ENCODE measurements around the gene VAC14. TPM values are rescaled to one million over a fixed set of nuclear protein-coding genes. Genes with fewer than 3 reads are reported as not detected.

The VAC14 gene
- polyA plus RNA-seq, 1 of the 3 experiments (the other 2 are of a cell fraction), result 33.2 TPM

DNA sequence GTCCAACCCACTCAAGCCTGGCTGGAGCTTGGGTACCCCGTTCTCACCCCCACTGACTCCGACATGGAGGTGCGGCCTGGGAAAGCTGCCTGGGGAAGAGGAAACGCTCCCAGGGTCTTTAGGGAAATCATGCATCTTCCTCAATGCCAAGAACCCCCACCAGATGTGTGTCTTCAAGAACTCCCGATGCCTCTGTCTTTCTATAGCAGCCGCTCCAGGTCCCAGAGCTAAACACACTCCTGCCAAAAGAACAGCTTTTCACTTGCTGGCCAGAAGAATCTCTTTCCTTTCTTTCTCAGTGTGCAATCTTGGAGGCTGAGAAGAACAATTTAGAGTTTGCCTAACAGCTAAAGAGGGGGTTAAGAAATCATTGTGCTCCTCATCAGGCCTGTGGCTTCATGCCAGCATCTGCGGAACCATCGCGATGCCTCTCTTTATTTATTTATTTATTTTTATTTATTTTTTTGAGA lies 74.0 kb downstream of the VAC14 start:
- Histone ChIP-seq H3K79me2 (ENCODE audit: insufficient read depth) (no peaks in the 10 kb centered on the region), H2AFZ (ENCODE audit: low read depth) (no peak overlapping the region), H3K4me2 (no peak overlapping the region), H3K4me1 (ENCODE audit: control insufficient read depth in 1 of 2, insufficient read depth in 2 of 2, low read depth in 1 of 2, low read length in 1 of 2) (peaks cover 0 to 34% of the 10 kb centered on the region in 2 experiments; a peak in 1 of 4 replicates), H3K9me2 (no peaks in the 10 kb centered on the region), H3K27ac (ENCODE audit: low read depth in 2 of 2, low read length in 1 of 2) (no peak overlapping the region; a peak in 1 of 4 replicates), H3K9me3 (no peaks in the 10 kb centered on the region), H3K9ac (no peak overlapping the region), H3K27me3 (ENCODE audit: insufficient read depth) (no peaks in the 10 kb centered on the region), H3F3A (replicated peaks; ENCODE audit: insufficient read depth) (no peaks in the 10 kb centered on the region), H4K20me1 (ENCODE audit: insufficient read depth) (no peaks in the 10 kb centered on the region), H3K36me3 (replicated peaks in 1 of 2; ENCODE audit: control insufficient read depth in 1 of 2, insufficient read depth in 2 of 2, low read length in 1 of 2) (peaks cover 0 to 12% of the 10 kb centered on the region in 2 experiments), H3K4me3 (ENCODE audit: low read depth in 2 of 2, low read length in 1 of 2) (no peak overlapping the region)
- WGBS (ENCODE audit: low lambda C conversion rate), result 97% methylated on average over 9 of the region's 9 CpGs
- TF ChIP-seq ELF1 (IDR thresholded peaks at IDR 0.05), result no peak
- DNase-seq, result no peak
- POLR2A ChIA-PET, result no interaction called here
- CTCF ChIA-PET, result interaction anchor here (1.3 to 2.4 kb wide), 3 partner anchors 8 to 12 kb away, joined by 4 to 8 read pairs (median 6); no protein-coding TSS in a partner anchor

DNA sequence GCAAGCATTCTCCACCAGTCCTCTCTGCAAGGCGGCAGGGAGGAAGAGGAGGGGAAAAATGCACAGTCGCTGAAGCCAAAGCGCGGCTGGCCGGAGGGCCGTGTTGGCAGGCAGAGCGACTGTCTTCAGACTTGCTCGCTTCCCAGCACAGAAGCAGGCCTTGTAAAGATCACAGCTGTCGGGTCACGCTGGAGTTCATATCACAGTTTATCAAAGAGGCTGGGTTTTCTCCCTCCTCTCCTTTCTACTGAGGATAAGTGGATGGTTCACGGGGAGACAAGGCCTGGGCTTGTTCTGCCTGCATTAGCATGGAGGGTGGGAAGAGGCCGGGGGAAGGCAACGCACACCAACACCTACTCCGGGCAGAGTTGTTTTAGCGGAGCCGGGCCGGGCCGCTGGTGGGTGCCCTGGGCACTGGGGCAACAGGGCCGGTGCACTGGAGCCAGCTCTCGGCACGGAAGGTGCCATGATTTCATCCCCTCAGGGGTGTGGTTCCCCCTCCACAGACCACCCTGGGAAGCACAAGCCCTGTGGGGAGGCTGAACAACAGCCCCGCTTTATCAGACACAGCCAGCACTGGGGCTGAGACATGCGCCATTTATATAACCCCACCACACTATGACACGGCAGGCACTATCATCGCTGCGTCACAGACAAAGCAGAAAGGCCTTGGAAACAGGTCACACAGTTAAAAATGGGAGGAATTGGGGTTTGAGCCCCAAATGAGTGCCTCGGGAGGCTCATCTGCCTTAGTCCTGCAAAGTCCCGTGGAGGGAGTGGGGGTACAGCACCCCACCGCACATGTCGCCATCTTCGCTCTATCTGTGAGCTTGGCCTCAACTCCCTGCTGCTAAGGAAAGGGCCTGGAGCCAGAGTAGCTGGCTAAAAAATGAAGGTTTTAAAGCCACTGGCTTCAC lies 74.8 kb downstream of the VAC14 start:
- POLR2A ChIA-PET, result no interaction called here
- WGBS (ENCODE audit: low lambda C conversion rate), result 91% methylated on average over 15 of the region's 31 CpGs

DNA sequence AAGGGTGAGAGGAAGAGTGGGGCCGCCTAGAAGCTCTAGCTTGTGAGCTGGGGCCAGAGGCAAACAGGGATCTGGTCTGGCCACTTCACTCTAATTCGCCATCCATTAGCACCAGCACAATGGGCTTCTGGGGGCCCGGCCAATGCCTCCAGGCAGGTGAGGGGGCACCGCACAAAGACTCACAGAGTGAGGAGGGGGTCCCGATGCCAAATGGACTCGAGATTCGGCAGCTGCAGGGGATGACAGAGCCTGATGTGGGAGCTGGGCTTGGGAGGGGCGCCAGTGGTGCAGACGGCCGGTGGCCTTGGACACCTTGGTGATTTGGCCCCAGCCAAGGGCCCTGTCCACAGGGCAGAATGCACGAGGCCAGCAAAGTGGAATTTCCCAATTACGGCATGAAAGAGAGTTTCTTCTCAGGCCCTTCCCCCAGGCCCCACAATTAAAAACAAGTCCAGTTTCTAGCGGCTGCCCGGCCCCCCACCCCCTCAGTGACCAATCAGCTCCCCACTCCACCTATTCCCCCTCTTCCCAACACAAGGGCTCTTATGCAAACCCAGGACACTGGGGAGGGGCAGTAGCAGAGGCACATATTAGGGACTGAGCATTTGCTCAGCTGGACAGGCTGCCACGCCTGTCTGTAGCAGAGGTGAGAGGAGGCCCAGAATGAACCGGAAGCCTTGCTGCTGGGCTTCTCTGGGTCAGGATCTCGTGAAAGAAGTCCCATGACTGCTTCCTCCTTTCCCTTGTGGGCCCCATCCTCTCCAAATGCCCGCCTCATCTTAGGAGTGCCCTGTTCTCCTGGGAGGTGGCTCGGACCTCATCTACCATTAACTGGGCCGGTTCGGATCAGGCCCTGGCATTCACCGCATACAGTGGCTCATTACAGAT lies 75.7 kb downstream of the VAC14 start:
- Histone ChIP-seq H3F3A (replicated peaks; ENCODE audit: insufficient read depth) (no peaks in the 10 kb centered on the region), H3K27ac (ENCODE audit: low read depth in 2 of 2, low read length in 1 of 2) (peak overlapping the region in 1 of 2 experiments; percentile 73; a peak in 1 of 4 replicates), H3K36me3 (replicated peaks in 1 of 2; ENCODE audit: control insufficient read depth in 1 of 2, insufficient read depth in 2 of 2, low read length in 1 of 2) (peaks cover under 1 to 6% of the 10 kb centered on the region in 2 experiments), H3K79me2 (ENCODE audit: insufficient read depth) (no peaks in the 10 kb centered on the region), H3K27me3 (ENCODE audit: insufficient read depth) (no peaks in the 10 kb centered on the region), H3K9ac (no peak overlapping the region), H4K20me1 (ENCODE audit: insufficient read depth) (no peaks in the 10 kb centered on the region), H3K4me2 (no peak overlapping the region), H2AFZ (ENCODE audit: low read depth) (no peak overlapping the region), H3K9me2 (no peaks in the 10 kb centered on the region), H3K9me3 (no peaks in the 10 kb centered on the region), H3K4me3 (ENCODE audit: low read depth in 2 of 2, low read length in 1 of 2) (no peak overlapping the region), H3K4me1 (ENCODE audit: control insufficient read depth in 1 of 2, insufficient read depth in 2 of 2, low read depth in 1 of 2, low read length in 1 of 2) (peaks cover 0 to 34% of the 10 kb centered on the region in 2 experiments; a peak in 1 of 4 replicates)
- ChIA-PET POLR2A (no interaction called here), CTCF (interaction anchor here (0.8 to 3.4 kb wide), 4 partner anchors 10 to 46 kb away, joined by 3 to 18 read pairs (median 13); no protein-coding TSS in a partner anchor)
- WGBS (ENCODE audit: low lambda C conversion rate), result 90% methylated on average over 21 of the region's 22 CpGs
- TF ChIP-seq, protein P1, sequence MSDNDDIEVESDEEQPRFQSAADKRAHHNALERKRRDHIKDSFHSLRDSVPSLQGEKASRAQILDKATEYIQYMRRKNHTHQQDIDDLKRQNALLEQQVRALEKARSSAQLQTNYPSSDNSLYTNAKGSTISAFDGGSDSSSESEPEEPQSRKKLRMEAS (IDR thresholded peaks at IDR 0.05; ENCODE audit: low read depth), result no peak
- no peak for TF ChIP-seq YY1 (IDR thresholded peaks at IDR 0.05; ENCODE audit: low read depth)
- no peak for DNase-seq

More for the DNA sequence above, 74.8 kb downstream of the VAC14 start:
- no peaks in the 10 kb centered on the region for H3K9me3 ChIP-seq
- CTCF ChIA-PET, result interaction anchor here (1.5 to 3.4 kb wide), 3 partner anchors 9 to 45 kb away, joined by 6 to 18 read pairs (median 8); no protein-coding TSS in a partner anchor
- H3K9me2 ChIP-seq, result no peaks in the 10 kb centered on the region
- 0 out of 2 replicates have a peak, but pooled peaks have one; percentile 31 for TF ChIP-seq GATA2 (CRISPR knock-in tag; IDR thresholded peaks at IDR 0.05)
- TF ChIP-seq FOXJ3 (CRISPR knock-in tag; IDR thresholded peaks at IDR 0.05), result no peak
- H3K27ac ChIP-seq (ENCODE audit: low read depth in 2 of 2, low read length in 1 of 2), result peak overlapping the region in 1 of 2 experiments; percentile 73; a peak in 1 of 4 replicates
- peaks cover 0 to 11% of the 10 kb centered on the region in 2 experiments for H3K36me3 ChIP-seq (replicated peaks in 1 of 2; ENCODE audit: control insufficient read depth in 1 of 2, insufficient read depth in 2 of 2, low read length in 1 of 2)
- no peak overlapping the region for H3K9ac ChIP-seq
- H3K4me3 ChIP-seq (ENCODE audit: low read depth in 2 of 2, low read length in 1 of 2), result no peak overlapping the region
- no peaks in the 10 kb centered on the region for H4K20me1 ChIP-seq (ENCODE audit: insufficient read depth)
- H3K4me2 ChIP-seq, result no peak overlapping the region
- H3K4me1 ChIP-seq (ENCODE audit: control insufficient read depth in 1 of 2, insufficient read depth in 2 of 2, low read depth in 1 of 2, low read length in 1 of 2), result peaks cover 0 to 34% of the 10 kb centered on the region in 2 experiments; a peak in 1 of 4 replicates
- H2AFZ ChIP-seq (ENCODE audit: low read depth), result no peak overlapping the region
- no peak for DNase-seq
- no peaks in the 10 kb centered on the region for H3F3A ChIP-seq (replicated peaks; ENCODE audit: insufficient read depth)
- no peaks in the 10 kb centered on the region for H3K79me2 ChIP-seq (ENCODE audit: insufficient read depth)
- H3K27me3 ChIP-seq (ENCODE audit: insufficient read depth), result no peaks in the 10 kb centered on the region

All from SK-N-SH (cell line).